ENCODE results near the gene PPP1R2B. TPM values are rescaled to one million over a fixed set of nuclear protein-coding genes. Genes with fewer than 3 reads are reported as not detected.
"Not testable (repeated sequence)": the region's sequence is repeated elsewhere in the genome, so short reads cannot be mapped to it uniquely, and the experiment has no call there.

The PPP1R2B gene
- polyA plus RNA-seq, 3 donors = 0.08 TPM; not detected in 2

GRCh38 chr5:156851880-156852279, 1.8 kb downstream of the PPP1R2B start:
- H3K36me3 ChIP-seq (replicated peaks in 1 of 2; ENCODE audit: control insufficient read depth in 1 of 2, insufficient read depth in 2 of 2, low read length in 2 of 2) = no peaks in the 10 kb centered on the region
- H2AFZ ChIP-seq (ENCODE audit: insufficient read depth, low read depth, low read length, poor library complexity, severe bottlenecking) = no peak overlapping the region
- intact Hi-C loops (cut with micrococcal nuclease) = no loop called here
- Mint-ChIP-seq H3K9me3 (peaks cover 13 to 24% (median 20%) of the 10 kb centered on the region in 7 donors), H3K27me3 (ENCODE audit: low read depth in 3 of 3) (peaks cover 8 to 16% (median 11%) of the 10 kb centered on the region in 3 donors), H3K4me1 (no peaks in the 10 kb centered on the region), H3K27ac (no peak overlapping the region), H3K4me3 (no peak overlapping the region), H3K36me3 (no peaks in the 10 kb centered on the region)
- no peak overlapping the region for H3K4me3 ChIP-seq (replicated peaks in 1 of 3; ENCODE audit: low read depth in 2 of 3, low read length in 3 of 3)
- no peak overlapping the region for H3K9ac ChIP-seq (ENCODE audit: insufficient read depth, low read length, poor library complexity, severe bottlenecking)
- H3K9me3 ChIP-seq (replicated peaks in 1 of 2; ENCODE audit: control insufficient read depth in 1 of 2, insufficient read depth in 1 of 2, low read length in 2 of 2) = peaks cover 6 to 7% of the 10 kb centered on the region in 2 donors
- no peak for DNase-seq
- TF ChIP-seq CTCF (IDR thresholded peaks at IDR 0.05) = no peak
- H4K20me1 ChIP-seq (ENCODE audit: insufficient read depth, low read length) = no peaks in the 10 kb centered on the region
- peaks cover 2 to 4% of the 10 kb centered on the region in 2 donors for H3K27me3 ChIP-seq (ENCODE audit: control insufficient read depth in 2 of 2, insufficient read depth in 2 of 2, low read length in 2 of 2)
- H3K27ac ChIP-seq (ENCODE audit: low read depth in 1 of 2, low read length in 2 of 2) = no peak overlapping the region
- WGBS (ENCODE audit: insufficient coverage) = no CpG with 5 or more reads among the region's 3 CpGs
- H3K4me1 ChIP-seq (ENCODE audit: control insufficient read depth in 1 of 2, insufficient read depth in 2 of 2, low read length in 2 of 2) = no peaks in the 10 kb centered on the region
- no peak overlapping the region for H3K4me2 ChIP-seq (replicated peaks; ENCODE audit: extremely low read depth, low read length, poor library complexity, severe bottlenecking)
- no peaks in the 10 kb centered on the region for H3K79me2 ChIP-seq (ENCODE audit: insufficient read depth, low read length)

- H4K20me1 ChIP-seq (ENCODE audit: insufficient read depth, low read length); H3K27ac ChIP-seq (ENCODE audit: low read depth in 1 of 2, low read length in 2 of 2); H3K4me1 ChIP-seq (ENCODE audit: control insufficient read depth in 1 of 2, insufficient read depth in 2 of 2, low read length in 2 of 2); H3K79me2 ChIP-seq (ENCODE audit: insufficient read depth, low read length); H3K9me3 ChIP-seq (replicated peaks in 1 of 2; ENCODE audit: control insufficient read depth in 1 of 2, insufficient read depth in 1 of 2, low read length in 2 of 2); H3K4me3 ChIP-seq (replicated peaks in 1 of 3; ENCODE audit: low read depth in 2 of 3, low read length in 3 of 3); H3K36me3 ChIP-seq (replicated peaks in 1 of 2; ENCODE audit: control insufficient read depth in 1 of 2, insufficient read depth in 2 of 2, low read length in 2 of 2); H3K4me2 ChIP-seq (replicated peaks; ENCODE audit: extremely low read depth, low read length, poor library complexity, severe bottlenecking); H3K36me3 Mint-ChIP-seq; intact Hi-C loops (cut with micrococcal nuclease); H3K27me3 ChIP-seq (ENCODE audit: control insufficient read depth in 2 of 2, insufficient read depth in 2 of 2, low read length in 2 of 2); H3K9ac ChIP-seq (ENCODE audit: insufficient read depth, low read length, poor library complexity, severe bottlenecking); H3K4me3 Mint-ChIP-seq; DNase-seq; H3K4me1 Mint-ChIP-seq; H3K27ac Mint-ChIP-seq; H2AFZ ChIP-seq (ENCODE audit: insufficient read depth, low read depth, low read length, poor library complexity, severe bottlenecking): not testable (repeated sequence)
- Mint-ChIP-seq H3K9me3 (peaks cover 13 to 24% (median 20%) of the 10 kb centered on the region in 7 donors), H3K27me3 (ENCODE audit: low read depth in 3 of 3) (peaks cover 8 to 16% (median 11%) of the 10 kb centered on the region in 3 donors)
- no CpG with 5 or more reads among the region's 2 CpGs for WGBS (ENCODE audit: insufficient coverage)
Observed at GRCh38 chr5:156853055-156853454, 3.0 kb downstream of the PPP1R2B start.

Data from CD14-positive monocyte (primary cell).